ENCODE results near the gene ATP6V1G2. TPM values are rescaled to one million over a fixed set of nuclear protein-coding genes. Genes with fewer than 3 reads are reported as not detected.

The ATP6V1G2 gene
- total and polyA plus RNA-seq, 12 donors, result 0.87 to 6.6 (median 3.1) TPM

DNA sequence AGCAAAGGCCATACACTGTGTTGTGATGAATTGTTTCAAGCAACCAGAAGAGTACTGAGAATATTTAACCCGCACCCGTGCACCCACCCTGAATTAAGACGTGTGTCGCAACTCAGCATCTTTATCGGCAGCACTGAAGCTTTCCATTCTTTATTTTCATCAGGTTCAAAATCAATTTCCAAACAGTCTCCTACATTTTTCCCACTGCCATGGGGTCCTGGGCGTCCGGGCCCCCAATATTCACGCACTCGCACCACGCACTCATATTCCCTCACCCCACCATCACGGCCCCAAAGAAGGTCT is 34.0 kb upstream of the ATP6V1G2 start:
- Histone ChIP-seq H3K4me3 (peak overlapping the region in 2 of 4 donors; percentile 54 to 59), H3K9me3 (replicated peaks in 1 of 3) (no peaks in the 10 kb centered on the region), H3K27ac (peak overlapping the region in 3 of 5 donors; percentile 45 to 77 (median 75)), H3K36me3 (replicated peaks in 1 of 2) (no peaks in the 10 kb centered on the region), H3K27me3 (no peaks in the 10 kb centered on the region), H3K4me1 (replicated peaks in 1 of 2) (peaks cover 4 to 5% of the 10 kb centered on the region in 2 donors)
- intact Hi-C loops (cut with DNase I), result no loop called here
- TF ChIP-seq POLR2A (IDR thresholded peaks at IDR 0.05), result no peak
- TF ChIP-seq, protein P1, sequence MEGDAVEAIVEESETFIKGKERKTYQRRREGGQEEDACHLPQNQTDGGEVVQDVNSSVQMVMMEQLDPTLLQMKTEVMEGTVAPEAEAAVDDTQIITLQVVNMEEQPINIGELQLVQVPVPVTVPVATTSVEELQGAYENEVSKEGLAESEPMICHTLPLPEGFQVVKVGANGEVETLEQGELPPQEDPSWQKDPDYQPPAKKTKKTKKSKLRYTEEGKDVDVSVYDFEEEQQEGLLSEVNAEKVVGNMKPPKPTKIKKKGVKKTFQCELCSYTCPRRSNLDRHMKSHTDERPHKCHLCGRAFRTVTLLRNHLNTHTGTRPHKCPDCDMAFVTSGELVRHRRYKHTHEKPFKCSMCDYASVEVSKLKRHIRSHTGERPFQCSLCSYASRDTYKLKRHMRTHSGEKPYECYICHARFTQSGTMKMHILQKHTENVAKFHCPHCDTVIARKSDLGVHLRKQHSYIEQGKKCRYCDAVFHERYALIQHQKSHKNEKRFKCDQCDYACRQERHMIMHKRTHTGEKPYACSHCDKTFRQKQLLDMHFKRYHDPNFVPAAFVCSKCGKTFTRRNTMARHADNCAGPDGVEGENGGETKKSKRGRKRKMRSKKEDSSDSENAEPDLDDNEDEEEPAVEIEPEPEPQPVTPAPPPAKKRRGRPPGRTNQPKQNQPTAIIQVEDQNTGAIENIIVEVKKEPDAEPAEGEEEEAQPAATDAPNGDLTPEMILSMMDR (IDR thresholded peaks at IDR 0.05), result no peak
- WGBS, 4 donors, result 34 to 40% (median 38%) methylated on average over 11 of the region's 11 CpGs
- no peak for DNase-seq

DNA sequence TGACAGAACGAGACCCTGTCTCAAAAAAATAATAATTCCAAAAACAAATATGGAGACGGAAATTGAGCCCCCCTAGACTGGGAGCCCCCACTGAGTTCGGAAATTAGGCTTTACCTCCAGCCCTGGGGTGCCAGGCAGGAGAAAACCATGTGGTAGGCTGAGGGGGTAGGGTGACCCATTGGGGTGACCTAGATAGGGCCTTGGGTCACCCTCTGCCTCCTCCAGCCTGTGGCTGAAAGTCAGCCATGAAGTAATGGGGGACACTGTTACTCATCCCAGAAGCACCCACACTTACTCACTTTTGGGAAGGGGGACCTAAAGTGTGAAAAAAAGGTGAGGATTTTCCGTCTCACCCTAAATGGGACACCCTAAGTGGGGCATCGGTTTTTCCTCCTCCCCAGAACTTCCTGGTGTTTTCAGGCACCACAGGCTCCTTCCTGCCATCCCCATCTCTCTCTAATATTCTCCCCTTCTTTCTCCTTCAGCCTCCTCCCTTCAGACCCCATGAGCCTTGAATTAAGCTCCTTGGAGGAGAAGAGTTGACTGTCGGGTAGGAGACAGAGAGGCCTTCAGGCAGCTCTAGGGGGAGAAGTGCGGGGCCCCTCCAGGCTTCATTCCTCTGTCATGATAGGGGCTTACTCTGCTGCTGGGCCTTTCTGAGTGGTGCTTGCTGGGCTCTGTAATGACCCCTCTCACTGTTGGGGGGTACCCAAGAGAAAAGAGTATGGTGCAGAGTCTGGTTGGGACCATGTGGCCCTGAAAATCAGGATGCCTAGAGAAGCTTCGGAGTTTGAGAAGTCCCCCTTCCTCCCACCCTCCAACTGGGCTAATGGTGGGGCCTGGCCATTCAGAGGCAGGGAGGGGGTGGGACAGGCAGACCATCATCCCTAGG is 33.4 kb upstream of the ATP6V1G2 start:
- Histone ChIP-seq H3K4me1 (replicated peaks in 1 of 2) (peaks cover 4 to 5% of the 10 kb centered on the region in 2 donors), H3K9me3 (replicated peaks in 1 of 3) (no peaks in the 10 kb centered on the region), H3K4me3 (no peak overlapping the region), H3K27ac (no peak overlapping the region), H3K27me3 (no peaks in the 10 kb centered on the region), H3K36me3 (replicated peaks in 1 of 2) (no peaks in the 10 kb centered on the region)
- intact Hi-C loops (cut with DNase I), result no loop called here
- no peak for TF ChIP-seq POLR2A (IDR thresholded peaks at IDR 0.05)
- TF ChIP-seq, protein P1 (IDR thresholded peaks at IDR 0.05), result no peak
- WGBS, 4 donors, result 87 to 90% (median 89%) methylated on average over 8 of the region's 8 CpGs
- no peak for DNase-seq

DNA sequence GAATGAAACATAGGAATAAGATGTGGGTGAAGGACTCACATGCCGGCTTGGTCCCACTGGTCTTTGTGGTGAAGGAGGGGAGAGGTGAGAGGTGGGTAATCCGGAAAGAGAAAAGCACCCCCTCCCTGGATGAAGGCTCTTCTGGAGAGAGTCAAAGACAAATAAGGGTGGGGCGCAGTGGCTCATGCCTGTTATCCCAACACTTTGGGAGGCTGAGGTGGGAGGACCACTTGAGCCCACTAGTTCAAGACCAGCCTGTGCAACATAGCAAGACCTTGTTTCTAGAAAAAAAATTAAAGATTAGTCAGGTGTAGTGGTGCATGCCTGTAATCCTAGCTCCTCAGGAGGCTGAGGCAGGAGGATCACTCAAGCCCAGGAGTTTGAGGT is 32.7 kb upstream of the ATP6V1G2 start:
- Histone ChIP-seq H3K9me3 (replicated peaks in 1 of 3) (no peaks in the 10 kb centered on the region), H3K27ac (no peak overlapping the region), H3K27me3 (no peaks in the 10 kb centered on the region), H3K4me1 (replicated peaks in 1 of 2) (peaks cover 4 to 5% of the 10 kb centered on the region in 2 donors), H3K36me3 (replicated peaks in 1 of 2) (no peaks in the 10 kb centered on the region), H3K4me3 (no peak overlapping the region)
- intact Hi-C loops (cut with DNase I), result no loop called here
- 87 to 94% (median 92%) methylated on average over 3 of the region's 3 CpGs for whole genome bisulfite sequencing, 4 donors
- TF ChIP-seq, protein P1 (IDR thresholded peaks at IDR 0.05), result no peak
- TF ChIP-seq POLR2A (IDR thresholded peaks at IDR 0.05), result no peak
- no peak for DNase-seq

DNA sequence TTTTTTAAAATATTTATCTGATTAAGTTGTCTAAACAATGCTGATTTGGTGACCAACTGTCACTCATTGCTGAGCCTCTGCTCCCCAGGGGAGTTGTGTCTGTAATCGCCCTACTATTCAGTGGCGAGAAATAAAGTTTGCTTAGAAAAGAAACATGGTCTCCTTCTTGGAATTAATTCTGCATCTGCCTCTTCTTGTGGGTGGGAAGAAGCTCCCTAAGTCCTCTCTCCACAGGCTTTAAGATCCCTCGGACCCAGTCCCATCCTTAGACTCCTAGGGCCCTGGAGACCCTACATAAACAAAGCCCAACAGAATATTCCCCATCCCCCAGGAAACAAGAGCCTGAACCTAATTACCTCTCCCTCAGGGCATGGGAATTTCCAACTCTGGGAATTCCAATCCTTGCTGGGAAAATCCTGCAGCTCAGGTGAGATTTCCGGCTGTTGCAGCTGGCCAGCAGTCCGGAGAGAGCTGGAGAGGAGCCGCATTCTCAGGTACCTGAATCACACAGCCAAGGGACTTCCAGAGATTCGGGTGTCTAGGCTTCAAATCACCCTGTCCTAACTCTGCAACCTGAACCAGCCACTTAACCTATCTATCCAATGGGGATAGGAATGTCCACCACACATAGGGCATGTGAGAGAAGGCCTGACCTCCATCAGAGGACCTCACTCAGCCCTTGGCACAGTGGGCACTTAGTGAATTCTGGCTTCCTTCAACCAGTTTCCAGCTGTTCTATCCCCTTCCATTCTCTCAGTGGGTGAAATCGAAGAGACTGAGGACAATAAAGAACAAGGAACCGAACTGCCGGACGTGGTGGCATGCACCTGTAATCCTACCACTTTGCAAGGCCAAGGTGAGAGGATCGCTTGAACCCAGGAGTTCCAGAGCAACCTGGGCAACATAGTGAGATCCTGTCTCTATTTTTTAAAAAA is 32.0 kb upstream of the ATP6V1G2 start:
- Histone ChIP-seq H3K4me3 (no peak overlapping the region), H3K36me3 (replicated peaks in 1 of 2) (no peaks in the 10 kb centered on the region), H3K27ac (no peak overlapping the region), H3K27me3 (no peaks in the 10 kb centered on the region), H3K9me3 (replicated peaks in 1 of 3) (no peaks in the 10 kb centered on the region), H3K4me1 (replicated peaks in 1 of 2) (peaks cover 4 to 5% of the 10 kb centered on the region in 2 donors)
- WGBS, 4 donors, result 85 to 89% (median 87%) methylated on average over 9 to 12 of the region's 12 CpGs
- intact Hi-C loops (cut with DNase I), result no loop called here
- no peak for DNase-seq
- TF ChIP-seq POLR2A (IDR thresholded peaks at IDR 0.05), result no peak
- TF ChIP-seq, protein P1 (IDR thresholded peaks at IDR 0.05), result no peak

Measured in adrenal gland (tissue), 12 donors.